Rectal smooth muscle tissue (tissue), 1 donor: ENCODE results near the gene ARAF.

Experiments used
- H3K27ac ChIP-seq: one replicate; pipeline ENCODE4 v1.7.0; 2013; ENCODE audit warnings: low read depth, low read length, inconsistent platforms
- H3K27me3 ChIP-seq: one replicate; pipeline ENCODE4 v1.7.0; 2013; ENCODE audit warnings: low read length; ENCODE audit not compliant: control insufficient read depth, insufficient read depth
- H3K36me3 ChIP-seq: one replicate; pipeline ENCODE4 v1.7.0; 2013; ENCODE audit warnings: low read length; ENCODE audit not compliant: control insufficient read depth, insufficient read depth
- H3K4me1 ChIP-seq: one replicate; pipeline ENCODE4 v1.7.0; 2013; ENCODE audit warnings: low read length; ENCODE audit not compliant: control insufficient read depth, insufficient read depth
- H3K4me3 ChIP-seq: one replicate; pipeline ENCODE4 v1.7.0; 2013; ENCODE audit warnings: low read length
- H3K9ac ChIP-seq: one replicate; pipeline ENCODE4 v1.7.0; 2013; ENCODE audit warnings: low read length

The ARAF gene

GRCh38 chrX:47581731-47582647 lies 21.0 kb downstream of the ARAF start, which contains the start of gene TIMP1:
TIMP1 (plus strand) TSS chrX:47582436; CDS start chrX:47583416, 980 bp downstream.
- H3K36me3 ChIP-seq: no peaks in the 10 kb centered on the region
- H3K27me3 ChIP-seq: no peaks in the 10 kb centered on the region
- peak within 1 kb of the TSS; percentile 84 for H3K27ac ChIP-seq
- H3K4me3 ChIP-seq: peak within 1 kb of the TSS; percentile 55
- H3K9ac ChIP-seq: peak within 1 kb of the TSS; percentile 32
- H3K4me1 ChIP-seq: peaks cover 3% of the 10 kb centered on the region

DNA sequence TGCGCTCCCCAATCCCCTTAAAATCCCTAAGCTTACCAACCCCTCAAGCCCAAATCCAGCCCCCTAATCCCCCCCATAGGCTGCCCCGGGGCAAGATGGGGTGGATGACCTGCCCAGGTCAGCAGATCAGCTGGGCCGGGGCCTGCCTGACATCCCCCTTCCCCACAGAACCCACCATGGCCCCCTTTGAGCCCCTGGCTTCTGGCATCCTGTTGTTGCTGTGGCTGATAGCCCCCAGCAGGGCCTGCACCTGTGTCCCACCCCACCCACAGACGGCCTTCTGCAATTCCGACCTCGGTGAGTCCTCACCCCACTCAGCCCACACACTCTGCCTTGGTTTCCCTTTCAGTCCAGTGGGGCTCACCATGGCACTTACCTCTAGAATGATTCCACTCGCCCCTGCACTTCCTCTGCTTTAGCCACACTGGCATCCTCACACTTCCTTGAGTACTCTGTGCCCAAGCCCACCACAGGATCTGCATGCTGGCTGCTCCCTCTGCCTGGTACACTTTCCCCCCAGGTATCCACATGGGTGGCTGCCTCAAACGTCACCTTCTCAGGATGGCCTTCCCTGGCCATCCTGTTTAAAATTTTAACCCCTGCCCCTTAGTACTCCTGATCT lies 22.3 kb downstream of the ARAF start:
- peak overlapping the region; percentile 84 for H3K27ac ChIP-seq
- H3K36me3 ChIP-seq: no peaks in the 10 kb centered on the region
- H3K27me3 ChIP-seq: no peaks in the 10 kb centered on the region
- no peak overlapping the region for H3K4me3 ChIP-seq
- no peak overlapping the region for H3K9ac ChIP-seq
- H3K4me1 ChIP-seq: peaks cover 3% of the 10 kb centered on the region

DNA sequence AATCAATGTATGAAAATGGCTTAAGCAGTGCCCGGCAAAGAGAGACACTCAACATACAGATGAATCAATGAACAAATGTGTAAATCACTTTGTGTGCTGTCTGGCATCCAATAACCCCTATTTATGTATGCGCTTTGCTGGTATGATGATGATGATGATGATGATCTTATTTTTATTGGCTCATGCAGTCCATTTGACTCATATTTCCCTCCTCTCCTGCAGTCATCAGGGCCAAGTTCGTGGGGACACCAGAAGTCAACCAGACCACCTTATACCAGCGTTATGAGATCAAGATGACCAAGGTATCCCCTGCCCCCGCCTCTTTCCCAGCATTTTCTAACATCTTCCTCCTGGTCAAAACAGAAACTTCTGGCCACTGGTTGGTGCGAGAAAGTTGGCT lies 23.7 kb downstream of the ARAF start:
- Histone ChIP-seq H3K4me1 (peaks cover 3% of the 10 kb centered on the region), H3K4me3 (no peak overlapping the region), H3K27me3 (no peaks in the 10 kb centered on the region), H3K9ac (no peak overlapping the region), H3K36me3 (no peaks in the 10 kb centered on the region), H3K27ac (no peak overlapping the region)

DNA sequence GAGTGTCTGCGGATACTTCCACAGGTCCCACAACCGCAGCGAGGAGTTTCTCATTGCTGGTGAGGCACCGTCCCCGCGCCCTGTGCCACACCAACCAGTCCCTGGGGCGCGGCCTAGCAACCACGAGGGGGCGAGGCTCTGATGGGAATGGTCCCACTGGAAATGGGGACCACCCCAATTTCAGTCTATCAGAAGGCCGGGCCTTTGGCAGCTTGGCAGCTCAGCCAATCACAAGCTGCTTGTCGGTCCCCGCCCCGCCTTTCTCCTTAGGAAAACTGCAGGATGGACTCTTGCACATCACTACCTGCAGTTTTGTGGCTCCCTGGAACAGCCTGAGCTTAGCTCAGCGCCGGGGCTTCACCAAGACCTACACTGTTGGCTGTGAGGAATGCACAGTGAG lies 24.3 kb downstream of the ARAF start:
- H3K27me3 ChIP-seq: no peaks in the 10 kb centered on the region
- no peaks in the 10 kb centered on the region for H3K36me3 ChIP-seq
- peaks cover 3% of the 10 kb centered on the region for H3K4me1 ChIP-seq
- no peak overlapping the region for H3K27ac ChIP-seq
- no peak overlapping the region for H3K4me3 ChIP-seq
- no peak overlapping the region for H3K9ac ChIP-seq

GRCh38 chrX:47586043-47586787 lies 25.2 kb downstream of the ARAF start:
- Histone ChIP-seq H3K4me1 (peaks cover 3% of the 10 kb centered on the region), H3K36me3 (no peaks in the 10 kb centered on the region), H3K4me3 (no peak overlapping the region), H3K9ac (no peak overlapping the region), H3K27me3 (no peaks in the 10 kb centered on the region), H3K27ac (no peak overlapping the region)

GRCh38 chrX:47587091-47587891 lies 26.3 kb downstream of the ARAF start:
- Histone ChIP-seq H3K36me3 (no peaks in the 10 kb centered on the region), H3K4me3 (no peak overlapping the region), H3K9ac (no peak overlapping the region), H3K27me3 (no peaks in the 10 kb centered on the region), H3K4me1 (no peaks in the 10 kb centered on the region), H3K27ac (no peak overlapping the region)

DNA sequence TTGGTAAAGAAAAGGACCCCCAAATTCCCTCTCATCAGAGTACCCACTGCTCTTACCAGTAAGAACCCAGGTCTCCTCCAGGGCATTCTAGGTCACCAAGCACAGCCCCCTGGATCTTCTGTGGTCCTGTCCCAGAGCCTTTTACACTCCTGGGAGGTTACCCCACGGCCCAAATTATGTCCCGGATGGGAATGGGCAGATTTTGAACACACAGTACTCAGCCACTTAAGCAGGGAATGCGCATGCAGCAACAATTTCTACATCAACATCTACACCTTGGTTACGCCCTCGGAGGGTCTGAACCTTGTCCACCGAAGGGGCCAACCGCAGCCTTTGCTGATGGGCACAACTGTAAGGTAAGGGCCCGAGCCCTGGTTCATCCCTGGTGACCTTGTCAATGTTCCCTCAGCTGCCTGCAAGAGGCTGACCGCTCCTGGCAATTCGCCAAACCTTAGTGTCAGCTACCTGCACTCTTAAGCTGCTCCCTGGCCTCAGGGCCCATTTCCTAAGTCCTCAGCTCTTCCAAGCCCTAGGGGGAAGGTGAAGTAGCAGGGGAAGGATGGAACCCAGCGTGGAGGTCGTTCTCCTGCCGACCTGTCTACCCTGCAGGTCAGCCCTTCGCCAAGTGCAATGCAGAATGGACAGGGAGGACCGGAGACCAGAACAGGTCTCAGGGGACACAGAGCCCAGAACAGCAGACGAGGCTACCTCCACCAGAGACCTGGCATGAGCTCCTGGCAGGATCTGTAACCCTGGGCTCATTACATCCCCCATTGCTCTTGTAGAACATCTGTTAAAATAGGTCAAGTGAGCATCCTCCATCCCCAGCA lies 27.1 kb downstream of the ARAF start:
- Histone ChIP-seq H3K27me3 (no peaks in the 10 kb centered on the region), H3K4me3 (no peak overlapping the region), H3K9ac (no peak overlapping the region), H3K27ac (no peak overlapping the region), H3K4me1 (no peaks in the 10 kb centered on the region), H3K36me3 (no peaks in the 10 kb centered on the region)

- Histone ChIP-seq H3K9ac (no peak overlapping the region), H3K27me3 (no peaks in the 10 kb centered on the region), H3K4me1 (no peaks in the 10 kb centered on the region), H3K4me3 (no peak overlapping the region), H3K36me3 (no peaks in the 10 kb centered on the region), H3K27ac (no peak overlapping the region)
These were observed 30.0 kb downstream of the ARAF start for GRCh38 chrX:47590984-47591383.

DNA sequence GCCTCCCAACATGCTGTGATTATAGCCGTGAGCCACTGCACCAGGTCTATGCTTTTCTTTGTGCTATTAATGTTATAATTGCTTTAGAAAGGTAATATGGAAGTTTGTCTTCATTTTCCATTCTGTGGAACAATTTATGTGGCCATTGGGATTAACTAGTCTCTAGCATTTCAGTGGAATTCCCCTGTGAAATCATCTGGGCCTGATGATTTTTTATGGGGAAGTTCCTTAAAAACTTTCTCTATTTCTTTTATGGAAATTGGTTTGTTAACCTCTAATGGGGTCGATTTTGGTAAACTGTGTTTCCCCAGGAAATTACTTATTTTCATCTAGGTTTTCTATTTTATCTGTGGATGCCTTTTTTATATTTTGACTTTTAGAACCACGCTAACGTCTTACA lies 32.5 kb downstream of the ARAF start:
- no peak overlapping the region for H3K4me3 ChIP-seq
- no peak overlapping the region for H3K9ac ChIP-seq
- no peaks in the 10 kb centered on the region for H3K27me3 ChIP-seq
- no peaks in the 10 kb centered on the region for H3K36me3 ChIP-seq
- H3K27ac ChIP-seq: no peak overlapping the region
- no peaks in the 10 kb centered on the region for H3K4me1 ChIP-seq

DNA sequence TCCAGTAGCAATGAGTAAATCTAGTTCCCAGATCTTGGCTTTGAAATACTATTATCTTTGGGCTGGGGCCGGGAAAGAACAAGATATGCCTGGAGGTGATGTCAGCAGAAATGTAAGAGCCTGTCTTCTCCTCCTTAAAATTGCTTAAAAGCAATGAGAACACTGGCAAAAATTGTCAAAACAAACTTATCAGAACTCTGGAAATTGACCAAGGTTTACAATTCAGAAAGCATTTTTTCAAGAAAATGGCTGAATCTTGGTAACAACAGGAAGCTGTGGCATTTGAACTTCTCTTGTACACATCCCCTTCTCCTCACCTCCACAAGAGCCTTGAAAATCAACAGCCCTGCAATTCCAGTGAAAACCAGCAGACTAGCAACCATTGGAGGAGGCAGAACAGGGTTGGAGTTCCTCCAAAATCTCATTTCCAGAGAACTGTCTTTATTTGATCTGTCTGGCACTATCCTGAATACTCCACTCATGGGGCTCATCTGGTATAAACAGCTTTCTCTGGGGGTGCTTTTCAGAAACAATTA lies 34.8 kb downstream of the ARAF start:
- no peak overlapping the region for H3K4me3 ChIP-seq
- H3K36me3 ChIP-seq: no peaks in the 10 kb centered on the region
- H3K9ac ChIP-seq: no peak overlapping the region
- no peaks in the 10 kb centered on the region for H3K4me1 ChIP-seq
- no peak overlapping the region for H3K27ac ChIP-seq
- no peaks in the 10 kb centered on the region for H3K27me3 ChIP-seq

DNA sequence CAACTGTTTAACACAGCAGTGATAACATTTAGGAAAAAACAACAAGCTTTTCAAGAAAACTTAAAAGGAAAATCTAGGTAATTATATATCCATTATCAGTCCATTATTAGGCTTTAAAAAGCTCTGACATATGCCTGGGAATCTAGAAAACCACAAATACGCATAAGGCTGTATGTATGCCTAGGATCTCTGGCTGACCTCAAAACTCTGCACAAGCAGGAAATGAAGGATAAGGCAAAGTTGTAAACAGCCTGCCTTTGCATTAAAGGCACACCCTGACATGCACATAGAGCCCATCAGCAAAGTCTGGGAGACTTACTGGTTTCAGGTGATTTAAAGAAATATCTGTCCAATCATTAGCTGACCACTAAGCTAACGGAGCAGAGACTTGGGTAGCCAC lies 35.3 kb downstream of the ARAF start:
- Histone ChIP-seq H3K27ac (no peak overlapping the region), H3K27me3 (no peaks in the 10 kb centered on the region), H3K4me3 (no peak overlapping the region), H3K36me3 (no peaks in the 10 kb centered on the region), H3K4me1 (no peaks in the 10 kb centered on the region), H3K9ac (no peak overlapping the region)
